Astrocyte (in vitro differentiated cells and primary cell): ENCODE data around the gene CTLA4. TPM values are rescaled to one million over a fixed set of nuclear protein-coding genes. Genes with fewer than 3 reads are reported as not detected.

ENCODE experiments used
- DNase-seq: peaks from one replicate; pipeline ENCODE4 v3.0.0-alpha.2; 2010; ENCODE audit warnings: low read depth
- FAIRE-seq: peaks from 2 replicates; lab custom pipeline; 2011; peaks lifted over from hg19 to GRCh38; lab: Jason Lieb, UNC
- H2AFZ ChIP-seq: 2 replicates; pipeline ENCODE4 v1.6.0; 2012; ENCODE audit warnings: low read depth, low read length, inconsistent platforms
- H3K27ac ChIP-seq: 2 replicates; pipeline ENCODE4 v1.5.1; 2011; ENCODE audit warnings: low read depth, low read length, inconsistent platforms
- H3K27me3 ChIP-seq: 2 replicates; pipeline ENCODE4 v1.6.0; 2011; ENCODE audit warnings: low read length, inconsistent platforms; ENCODE audit not compliant: insufficient read depth
- H3K36me3 ChIP-seq: 2 replicates; pipeline ENCODE4 v1.5.1; 2011; ENCODE audit warnings: low read length, inconsistent platforms; ENCODE audit not compliant: insufficient read depth
- H3K4me1 ChIP-seq: 2 replicates; pipeline ENCODE4 v1.5.1; 2011; ENCODE audit warnings: low read length, inconsistent platforms; ENCODE audit not compliant: insufficient read depth
- H3K4me2 ChIP-seq: 2 replicates; pipeline ENCODE4 v1.6.0; 2012; ENCODE audit warnings: low read length, inconsistent platforms
- H3K4me3 ChIP-seq: 2 replicates; pipeline ENCODE4 v1.5.1; 2011; ENCODE audit warnings: low read depth, mild to moderate bottlenecking, low read length, inconsistent platforms; ENCODE audit not compliant: insufficient read depth
- H3K79me2 ChIP-seq: 2 replicates; pipeline ENCODE4 v1.6.0; 2012; ENCODE audit warnings: mild to moderate bottlenecking, low read length, inconsistent platforms; ENCODE audit not compliant: insufficient read depth
- H3K9ac ChIP-seq: 2 replicates; pipeline ENCODE4 v1.6.0; 2012; ENCODE audit warnings: mild to moderate bottlenecking, low read length, inconsistent platforms
- H3K9me3 ChIP-seq: 2 replicates; pipeline ENCODE4 v1.5.1; 2012; ENCODE audit warnings: low read depth, mild to moderate bottlenecking, low read length, inconsistent platforms; ENCODE audit not compliant: insufficient read depth
- H4K20me1 ChIP-seq: 2 replicates; pipeline ENCODE4 v1.6.0; 2012; ENCODE audit warnings: low read length, inconsistent platforms; ENCODE audit not compliant: insufficient read depth
- H3K27ac Mint-ChIP-seq: one replicate; pipeline ENCODE4 v1.8.0; 2021; ENCODE audit warnings: mild to moderate bottlenecking, mixed read lengths; ENCODE audit not compliant: unreplicated experiment
- H3K27me3 Mint-ChIP-seq: one replicate; pipeline ENCODE4 v1.8.0; 2021; ENCODE audit warnings: low read depth, mixed read lengths; ENCODE audit not compliant: unreplicated experiment
- H3K36me3 Mint-ChIP-seq: one replicate; pipeline ENCODE4 v1.8.0; 2021; ENCODE audit warnings: low read depth, mixed read lengths; ENCODE audit not compliant: unreplicated experiment
- H3K4me1 Mint-ChIP-seq: one replicate; pipeline ENCODE4 v1.8.0; 2021; ENCODE audit warnings: low read depth, mixed read lengths; ENCODE audit not compliant: unreplicated experiment
- H3K4me3 Mint-ChIP-seq: one replicate; pipeline ENCODE4 v1.8.0; 2021; ENCODE audit warnings: mild to moderate bottlenecking, moderate library complexity, mixed read lengths; ENCODE audit not compliant: unreplicated experiment
- H3K9me3 Mint-ChIP-seq: one replicate; pipeline ENCODE4 v1.8.0; 2021; ENCODE audit warnings: mild to moderate bottlenecking, mixed read lengths; ENCODE audit not compliant: unreplicated experiment
- EZH2 ChIP-seq: IDR thresholded peaks from 2 replicates; pipeline ENCODE4 v1.6.1; 2012; ENCODE audit warnings: mild to moderate bottlenecking, low read length, inconsistent platforms; ENCODE audit not compliant: insufficient read depth
- total RNA-seq: library from RNA; stranded (reverse); gene quantifications from 2 replicates; pipeline ENCODE4 v1.2.1, GENCODE V29; 2021
- TF ChIP-seq, protein P1 (sequence below): IDR thresholded peaks from 2 replicates; pipeline ENCODE4 v1.5.1; 2011; ENCODE audit warnings: low read depth, mild to moderate bottlenecking, inconsistent platforms, low read length, moderate library complexity; ENCODE audit not compliant: insufficient read depth

Gene CTLA4
- total RNA-seq, 1 donor from 2014 or later, result not detected

DNA sequence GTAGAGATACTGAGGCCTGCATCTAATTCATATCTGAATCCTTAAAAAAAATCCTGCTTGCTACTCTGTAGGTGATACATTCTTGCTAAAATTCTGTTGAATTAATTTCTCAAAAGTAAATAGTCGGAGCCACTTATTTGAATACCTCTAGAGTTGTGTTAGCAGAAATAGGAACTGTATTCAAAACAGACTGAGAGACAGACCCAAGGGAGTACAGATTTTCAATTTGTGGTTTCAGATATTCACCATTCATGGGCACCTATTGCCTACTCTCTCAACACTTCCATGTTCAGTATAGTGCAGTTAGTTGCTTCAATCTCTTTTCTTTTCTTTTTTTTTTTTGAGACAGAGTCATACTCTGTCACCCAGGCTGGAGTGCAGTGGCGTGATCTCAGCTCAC, 46.6 kb upstream of the CTLA4 start:
- H3K4me3 Mint-ChIP-seq, result no peak overlapping the region
- H3K27ac ChIP-seq, result no peak overlapping the region
- FAIRE-seq (no peak), DNase-seq (no peak)
- H3K4me2 ChIP-seq, result no peak overlapping the region
- H3K36me3 ChIP-seq, result no peaks in the 10 kb centered on the region
- H3K4me3 ChIP-seq, result no peak overlapping the region
- no peak overlapping the region for H3K9ac ChIP-seq
- no peaks in the 10 kb centered on the region for H3K4me1 ChIP-seq
- H4K20me1 ChIP-seq, result no peaks in the 10 kb centered on the region
- no peaks in the 10 kb centered on the region for H3K9me3 ChIP-seq
- peaks cover 49% of the 10 kb centered on the region for H3K27me3 Mint-ChIP-seq
- no peak overlapping the region for H2AFZ ChIP-seq
- no peak for TF ChIP-seq EZH2
- TF ChIP-seq, protein P1, sequence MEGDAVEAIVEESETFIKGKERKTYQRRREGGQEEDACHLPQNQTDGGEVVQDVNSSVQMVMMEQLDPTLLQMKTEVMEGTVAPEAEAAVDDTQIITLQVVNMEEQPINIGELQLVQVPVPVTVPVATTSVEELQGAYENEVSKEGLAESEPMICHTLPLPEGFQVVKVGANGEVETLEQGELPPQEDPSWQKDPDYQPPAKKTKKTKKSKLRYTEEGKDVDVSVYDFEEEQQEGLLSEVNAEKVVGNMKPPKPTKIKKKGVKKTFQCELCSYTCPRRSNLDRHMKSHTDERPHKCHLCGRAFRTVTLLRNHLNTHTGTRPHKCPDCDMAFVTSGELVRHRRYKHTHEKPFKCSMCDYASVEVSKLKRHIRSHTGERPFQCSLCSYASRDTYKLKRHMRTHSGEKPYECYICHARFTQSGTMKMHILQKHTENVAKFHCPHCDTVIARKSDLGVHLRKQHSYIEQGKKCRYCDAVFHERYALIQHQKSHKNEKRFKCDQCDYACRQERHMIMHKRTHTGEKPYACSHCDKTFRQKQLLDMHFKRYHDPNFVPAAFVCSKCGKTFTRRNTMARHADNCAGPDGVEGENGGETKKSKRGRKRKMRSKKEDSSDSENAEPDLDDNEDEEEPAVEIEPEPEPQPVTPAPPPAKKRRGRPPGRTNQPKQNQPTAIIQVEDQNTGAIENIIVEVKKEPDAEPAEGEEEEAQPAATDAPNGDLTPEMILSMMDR, result no peak
- H3K27ac Mint-ChIP-seq, result no peak overlapping the region
- no peaks in the 10 kb centered on the region for H3K79me2 ChIP-seq
- H3K36me3 Mint-ChIP-seq, result no peaks in the 10 kb centered on the region
- peaks cover 2% of the 10 kb centered on the region for H3K9me3 Mint-ChIP-seq
- H3K27me3 ChIP-seq, result peaks cover 4% of the 10 kb centered on the region
- H3K4me1 Mint-ChIP-seq, result no peaks in the 10 kb centered on the region

DNA sequence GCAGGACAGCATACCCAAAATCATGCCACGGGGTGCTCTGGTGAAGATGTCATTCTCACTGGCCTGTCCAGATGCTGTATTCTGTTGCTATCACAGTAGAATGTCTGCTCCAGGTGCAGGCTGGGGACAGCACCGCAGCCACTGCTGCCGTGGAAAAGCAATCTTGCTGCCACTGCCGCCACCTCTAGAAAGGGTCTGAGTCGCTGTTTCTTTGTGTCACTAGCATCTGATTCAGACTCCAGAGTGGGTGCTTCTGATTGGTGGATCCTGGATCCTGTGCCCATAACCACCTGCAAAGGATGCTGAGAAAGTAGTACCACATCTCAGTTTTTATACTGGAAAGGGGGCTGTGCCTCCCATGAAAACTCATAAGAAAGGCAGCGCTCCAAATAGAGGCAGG, 45.3 kb upstream of the CTLA4 start:
- no peaks in the 10 kb centered on the region for H4K20me1 ChIP-seq

DNA sequence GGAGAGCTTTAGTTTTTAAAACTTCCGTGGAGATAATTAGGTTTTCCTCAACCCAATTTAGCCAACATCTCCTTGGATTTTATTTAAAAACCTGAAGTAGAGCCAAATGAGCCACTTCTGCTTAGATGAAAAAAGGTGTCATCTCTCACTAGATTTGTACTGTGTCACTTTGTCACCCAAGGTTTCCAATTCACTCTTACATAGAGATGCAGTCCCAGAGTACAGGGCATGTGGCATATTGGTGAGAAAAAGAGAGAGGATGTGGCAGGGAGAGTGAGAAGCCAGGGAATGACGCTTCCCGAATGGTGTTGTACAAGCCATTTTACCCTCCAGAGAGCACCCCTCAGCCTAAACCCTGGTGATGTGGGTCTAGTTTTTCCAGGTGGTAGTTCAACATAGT, 44.4 kb upstream of the CTLA4 start:
- Mint-ChIP-seq H3K27ac (no peak overlapping the region), H3K4me3 (no peak overlapping the region), H3K4me1 (no peaks in the 10 kb centered on the region), H3K36me3 (no peaks in the 10 kb centered on the region), H3K27me3 (peaks cover 27% of the 10 kb centered on the region), H3K9me3 (peaks cover 7% of the 10 kb centered on the region)
- FAIRE-seq (no peak), DNase-seq (no peak)
- Histone ChIP-seq H3K9me3 (no peaks in the 10 kb centered on the region), H3K79me2 (no peaks in the 10 kb centered on the region), H4K20me1 (no peaks in the 10 kb centered on the region), H3K36me3 (no peaks in the 10 kb centered on the region), H3K27me3 (peaks cover 4% of the 10 kb centered on the region), H3K4me1 (no peaks in the 10 kb centered on the region), H2AFZ (no peak overlapping the region), H3K4me2 (no peak overlapping the region), H3K9ac (no peak overlapping the region), H3K27ac (no peak overlapping the region), H3K4me3 (no peak overlapping the region)
- TF ChIP-seq, protein P1, result no peak
- TF ChIP-seq EZH2, result no peak

More for the DNA sequence above, 45.3 kb upstream of the CTLA4 start:
- no peaks in the 10 kb centered on the region for H3K36me3 Mint-ChIP-seq
- H3K4me1 Mint-ChIP-seq, result no peaks in the 10 kb centered on the region
- no peak overlapping the region for H3K27ac ChIP-seq
- H2AFZ ChIP-seq, result no peak overlapping the region
- H3K79me2 ChIP-seq, result no peaks in the 10 kb centered on the region
- no peak overlapping the region for H3K4me2 ChIP-seq
- no peak overlapping the region for H3K27ac Mint-ChIP-seq
- no peak overlapping the region for H3K4me3 ChIP-seq
- H3K27me3 ChIP-seq, result peaks cover 4% of the 10 kb centered on the region
- peaks cover 6% of the 10 kb centered on the region for H3K9me3 Mint-ChIP-seq
- H3K4me3 Mint-ChIP-seq, result no peak overlapping the region
- no peak for FAIRE-seq
- no peaks in the 10 kb centered on the region for H3K4me1 ChIP-seq
- peaks cover 36% of the 10 kb centered on the region for H3K27me3 Mint-ChIP-seq
- DNase-seq, result no peak
- H3K36me3 ChIP-seq, result no peaks in the 10 kb centered on the region
- no peak for TF ChIP-seq EZH2
- TF ChIP-seq, protein P1, result no peak
- no peaks in the 10 kb centered on the region for H3K9me3 ChIP-seq
- no peak overlapping the region for H3K9ac ChIP-seq
